ENCODE results near the gene SPOPL. TPM values are rescaled to one million over a fixed set of nuclear protein-coding genes. Genes with fewer than 3 reads are reported as not detected.

The SPOPL gene
- total and polyA plus RNA-seq, 8 donors: 3.1 to 60.0 (median 9.6) TPM

DNA sequence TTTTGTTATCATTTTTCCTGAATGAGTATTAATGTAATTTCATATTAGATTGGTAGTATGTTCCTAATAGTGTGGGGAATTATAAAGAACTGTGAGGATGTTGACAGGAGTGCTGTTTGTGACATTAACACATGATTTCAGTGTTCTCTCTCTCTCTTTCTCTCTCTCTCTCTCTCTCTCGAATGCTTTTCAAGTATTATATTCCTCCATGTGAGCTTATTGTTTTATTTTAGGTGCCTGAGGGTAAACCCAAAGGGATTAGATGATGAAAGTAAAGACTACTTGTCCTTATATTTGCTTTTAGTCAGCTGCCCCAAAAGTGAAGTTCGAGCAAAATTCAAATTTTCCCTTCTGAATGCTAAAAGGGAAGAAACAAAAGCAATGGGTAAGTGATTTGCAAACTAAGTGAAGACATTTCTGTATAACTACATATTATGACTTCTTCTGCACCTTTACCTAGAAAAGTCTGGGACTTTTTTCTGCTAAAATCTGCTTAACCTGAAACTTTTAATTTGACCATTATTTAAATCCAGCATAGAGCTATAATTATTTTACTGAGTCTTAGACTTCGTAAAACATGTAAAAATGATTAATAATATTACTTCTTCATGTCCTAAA is 49.2 kb downstream of the SPOPL start:
- WGBS, 5 donors: 72 to 85% (median 79%) methylated on average over 3 of the region's 3 CpGs

DNA sequence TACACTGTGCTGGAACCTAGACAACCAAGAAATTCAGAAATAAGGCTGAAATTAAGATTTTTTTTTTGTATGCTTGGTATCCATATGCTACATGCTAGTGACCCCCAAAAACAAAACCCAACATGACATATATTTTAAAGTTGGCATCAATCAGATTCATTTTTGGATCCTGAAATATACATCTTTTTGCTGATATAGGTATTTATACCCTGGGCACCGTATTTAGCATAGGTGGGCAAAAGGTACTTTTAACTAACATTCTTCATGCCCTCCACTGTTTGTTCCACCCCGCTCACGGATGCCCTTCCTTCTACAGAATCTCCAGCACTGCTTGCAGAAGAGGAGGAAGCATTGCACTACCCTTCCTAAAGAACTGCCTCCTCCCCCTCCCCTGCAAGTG is 52.6 kb downstream of the SPOPL start:
- Histone ChIP-seq H3K27ac (no peak overlapping the region), H3K27me3 (no peaks in the 10 kb centered on the region), H3K4me3 (no peak overlapping the region), H3K9me3 (no peaks in the 10 kb centered on the region), H3K36me3 (peaks cover 0 to 62% (median 46%) of the 10 kb centered on the region in 4 donors), H3K4me1 (peaks cover 0 to 4% (median 0%) of the 10 kb centered on the region in 4 donors)
- 98 to 100% (median 99%) methylated on average over 3 of the region's 3 CpGs for WGBS, 5 donors
- no peak for DNase-seq
- intact Hi-C loops (cut with DNase I; ENCODE audit: low total_unique reads): no loop called here
- TF ChIP-seq, protein P1, sequence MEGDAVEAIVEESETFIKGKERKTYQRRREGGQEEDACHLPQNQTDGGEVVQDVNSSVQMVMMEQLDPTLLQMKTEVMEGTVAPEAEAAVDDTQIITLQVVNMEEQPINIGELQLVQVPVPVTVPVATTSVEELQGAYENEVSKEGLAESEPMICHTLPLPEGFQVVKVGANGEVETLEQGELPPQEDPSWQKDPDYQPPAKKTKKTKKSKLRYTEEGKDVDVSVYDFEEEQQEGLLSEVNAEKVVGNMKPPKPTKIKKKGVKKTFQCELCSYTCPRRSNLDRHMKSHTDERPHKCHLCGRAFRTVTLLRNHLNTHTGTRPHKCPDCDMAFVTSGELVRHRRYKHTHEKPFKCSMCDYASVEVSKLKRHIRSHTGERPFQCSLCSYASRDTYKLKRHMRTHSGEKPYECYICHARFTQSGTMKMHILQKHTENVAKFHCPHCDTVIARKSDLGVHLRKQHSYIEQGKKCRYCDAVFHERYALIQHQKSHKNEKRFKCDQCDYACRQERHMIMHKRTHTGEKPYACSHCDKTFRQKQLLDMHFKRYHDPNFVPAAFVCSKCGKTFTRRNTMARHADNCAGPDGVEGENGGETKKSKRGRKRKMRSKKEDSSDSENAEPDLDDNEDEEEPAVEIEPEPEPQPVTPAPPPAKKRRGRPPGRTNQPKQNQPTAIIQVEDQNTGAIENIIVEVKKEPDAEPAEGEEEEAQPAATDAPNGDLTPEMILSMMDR (IDR thresholded peaks at IDR 0.05): no peak
- TF ChIP-seq EP300 (IDR thresholded peaks at IDR 0.05): no peak
- TF ChIP-seq POLR2A (IDR thresholded peaks at IDR 0.05): no peak
- no peak for TF ChIP-seq POLR2AphosphoS5 (IDR thresholded peaks at IDR 0.05)

More for the DNA sequence above, 49.2 kb downstream of the SPOPL start:
- Histone ChIP-seq H3K27ac (no peak overlapping the region), H3K4me3 (no peak overlapping the region), H3K4me1 (peaks cover 0 to 19% (median 2%) of the 10 kb centered on the region in 4 donors), H3K36me3 (peaks cover 0 to 45% (median 30%) of the 10 kb centered on the region in 4 donors), H3K9me3 (no peaks in the 10 kb centered on the region), H3K27me3 (no peaks in the 10 kb centered on the region)
- no peak for DNase-seq
- no peak for TF ChIP-seq POLR2AphosphoS5 (IDR thresholded peaks at IDR 0.05)
- TF ChIP-seq EP300 (IDR thresholded peaks at IDR 0.05): no peak
- no peak for TF ChIP-seq POLR2A (IDR thresholded peaks at IDR 0.05)
- TF ChIP-seq, protein P1 (IDR thresholded peaks at IDR 0.05): no peak
- intact Hi-C loops (cut with DNase I; ENCODE audit: low total_unique reads): no loop called here

DNA sequence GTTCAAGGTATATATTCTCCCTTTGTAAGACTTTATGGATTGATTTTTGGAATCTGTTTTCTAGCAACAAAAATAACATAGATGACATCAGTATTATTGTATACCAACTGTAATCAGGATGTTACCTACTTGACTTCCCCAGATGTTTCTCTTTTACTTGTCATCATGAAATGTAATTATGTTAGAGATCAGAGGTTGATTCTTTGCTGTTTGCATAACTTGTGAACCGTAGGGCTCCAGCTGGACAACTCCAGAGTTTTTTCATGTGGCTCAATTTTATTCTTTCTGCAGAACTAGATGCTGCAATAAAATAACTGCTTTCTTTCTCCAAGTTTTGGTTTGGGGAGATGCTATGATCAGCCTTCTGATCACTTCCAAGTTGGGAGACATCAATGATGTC is 58.1 kb downstream of the SPOPL start:
- Histone ChIP-seq H3K9me3 (no peaks in the 10 kb centered on the region), H3K27ac (no peak overlapping the region), H3K27me3 (no peaks in the 10 kb centered on the region), H3K36me3 (peaks cover 0 to 80% (median 60%) of the 10 kb centered on the region in 4 donors), H3K4me1 (no peaks in the 10 kb centered on the region), H3K4me3 (no peak overlapping the region)
- DNase-seq: no peak
- TF ChIP-seq POLR2AphosphoS5 (IDR thresholded peaks at IDR 0.05) (no peak), POLR2A (IDR thresholded peaks at IDR 0.05) (no peak), EP300 (IDR thresholded peaks at IDR 0.05) (no peak)
- TF ChIP-seq, protein P1 (IDR thresholded peaks at IDR 0.05): no peak
- intact Hi-C loops (cut with DNase I; ENCODE audit: low total_unique reads): no loop called here
- 42 to 50% (median 48%) methylated on average over 1 of the region's 1 CpG for WGBS, 5 donors

DNA sequence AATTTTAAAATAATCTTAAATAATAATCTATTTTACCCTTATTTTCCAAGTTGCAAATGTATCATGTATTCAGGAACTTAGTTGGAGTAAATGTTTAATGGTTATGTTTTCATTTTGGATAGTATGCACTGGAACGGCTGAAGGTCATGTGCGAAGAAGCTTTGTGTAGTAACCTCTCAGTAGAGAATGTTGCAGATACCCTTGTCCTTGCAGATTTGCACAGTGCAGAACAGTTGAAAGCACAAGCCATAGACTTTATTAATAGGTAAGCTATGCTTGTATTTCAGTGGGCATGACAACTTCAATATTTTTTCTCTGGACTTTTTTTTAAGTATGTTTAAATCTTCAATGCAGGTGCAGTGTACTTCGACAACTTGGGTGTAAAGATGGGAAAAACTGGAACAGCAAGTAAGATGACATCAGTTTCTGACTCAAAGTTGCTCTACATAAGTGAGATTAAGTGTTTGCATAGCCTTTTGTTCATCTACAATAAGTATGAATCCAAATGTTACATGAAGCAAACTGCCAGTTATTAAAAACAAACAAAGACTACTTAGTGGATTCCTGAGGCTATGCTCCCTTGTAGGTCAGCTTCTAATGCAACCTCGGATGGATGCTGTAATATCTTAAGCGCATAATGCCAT is 63.1 kb downstream of the SPOPL start:
- peak in 1 of 2 donors; percentile 32 for DNase-seq
- intact Hi-C loops (cut with DNase I; ENCODE audit: low total_unique reads): no loop called here
- Histone ChIP-seq H3K4me3 (no peak overlapping the region), H3K27ac (no peak overlapping the region), H3K27me3 (no peaks in the 10 kb centered on the region), H3K36me3 (peaks cover 0 to 85% (median 69%) of the 10 kb centered on the region in 4 donors), H3K4me1 (no peaks in the 10 kb centered on the region), H3K9me3 (no peaks in the 10 kb centered on the region)
- WGBS, 5 donors: 54 to 72% (median 64%) methylated on average over 5 of the region's 5 CpGs
- TF ChIP-seq EP300 (IDR thresholded peaks at IDR 0.05) (no peak), POLR2AphosphoS5 (IDR thresholded peaks at IDR 0.05) (no peak), POLR2A (IDR thresholded peaks at IDR 0.05) (no peak)
- TF ChIP-seq, protein P1 (IDR thresholded peaks at IDR 0.05): no peak
